B cell (primary cell): ENCODE results near the gene C19orf47.

Source experiments
- CTCF ChIP-seq: fragments of 200-600 bp; IDR thresholded peaks from one replicate; pipeline ENCODE4 v1.8.0; 2022; ENCODE audit warnings: antibody characterized with exemption, mild to moderate bottlenecking
- EZH2 ChIP-seq: IDR thresholded peaks from 2 replicates; pipeline ENCODE4 v1.6.1; 2012; ENCODE audit warnings: borderline replicate concordance, low read depth, mild to moderate bottlenecking, moderate library complexity, low read length; ENCODE audit not compliant: insufficient read depth, poor library complexity, severe bottlenecking

GRCh38 chr19:40360020-40360707 is 12.0 kb upstream of the C19orf47 start:
- TF ChIP-seq CTCF = no peak
- no peak for TF ChIP-seq EZH2
